Kidney tubule cell (primary cell): ENCODE measurements around the gene PKM.

Experiments used
- DNase-seq: peaks from one replicate; pipeline ENCODE4 v3.0.0-alpha.2; 2018; ENCODE audit warnings: low spot score

Gene PKM

GRCh38 chr15:72200395-72201237 is 30.4 kb downstream of the PKM start:
- no peak for DNase-seq

- peak; percentile 82 for DNase-seq
These were observed 31.2 kb downstream of the PKM start for GRCh38 chr15:72199721-72200212.

GRCh38 chr15:72199205-72199515 is 31.8 kb downstream of the PKM start:
- no peak for DNase-seq

GRCh38 chr15:72198356-72199204 is 32.4 kb downstream of the PKM start:
- no peak for DNase-seq

- DNase-seq, result peak; percentile 80
These were observed 33.3 kb downstream of the PKM start, which contains the start of gene GRAMD2A for GRCh38 chr15:72197460-72198355. TSS of gene GRAMD2A (minus strand) at chr15:72197787.

- DNase-seq, result no peak
These were observed 33.9 kb downstream of the PKM start for GRCh38 chr15:72197041-72197459.

- DNase-seq, result no peak
These were observed 34.5 kb downstream of the PKM start for GRCh38 chr15:72196409-72197040.

- peak; percentile 62 for DNase-seq
These were observed 35.9 kb downstream of the PKM start for GRCh38 chr15:72195101-72195511.

GRCh38 chr15:72193836-72194396 is 37.1 kb downstream of the PKM start:
- DNase-seq, result no peak

- no peak for DNase-seq
These were observed 38.6 kb downstream of the PKM start for GRCh38 chr15:72192416-72192815.

GRCh38 chr15:72189250-72189902 is 41.6 kb downstream of the PKM start:
- no peak for DNase-seq

GRCh38 chr15:72184165-72184811 is 46.7 kb downstream of the PKM start:
- DNase-seq, result peak; percentile 74

- DNase-seq, result no peak
These were observed 47.2 kb downstream of the PKM start for GRCh38 chr15:72183781-72184164.

GRCh38 chr15:72182673-72183072 is 48.3 kb downstream of the PKM start:
- DNase-seq, result no peak

- no peak for DNase-seq
These were observed 48.7 kb downstream of the PKM start for GRCh38 chr15:72182244-72182643.

GRCh38 chr15:72180761-72181324 is 50.1 kb downstream of the PKM start:
- DNase-seq, result no peak

GRCh38 chr15:72179950-72180581 is 50.9 kb downstream of the PKM start:
- no peak for DNase-seq

- DNase-seq, result no peak
These were observed 51.9 kb downstream of the PKM start for GRCh38 chr15:72178976-72179585.

- no peak for DNase-seq
These were observed 54.2 kb downstream of the PKM start for GRCh38 chr15:72176743-72177142.
